ENCODE measurements around the gene DDX41.
"Not testable (repeated sequence)": the region's sequence is repeated elsewhere in the genome, so short reads cannot be mapped to it uniquely, and the experiment has no call there.

The DDX41 gene

DNA sequence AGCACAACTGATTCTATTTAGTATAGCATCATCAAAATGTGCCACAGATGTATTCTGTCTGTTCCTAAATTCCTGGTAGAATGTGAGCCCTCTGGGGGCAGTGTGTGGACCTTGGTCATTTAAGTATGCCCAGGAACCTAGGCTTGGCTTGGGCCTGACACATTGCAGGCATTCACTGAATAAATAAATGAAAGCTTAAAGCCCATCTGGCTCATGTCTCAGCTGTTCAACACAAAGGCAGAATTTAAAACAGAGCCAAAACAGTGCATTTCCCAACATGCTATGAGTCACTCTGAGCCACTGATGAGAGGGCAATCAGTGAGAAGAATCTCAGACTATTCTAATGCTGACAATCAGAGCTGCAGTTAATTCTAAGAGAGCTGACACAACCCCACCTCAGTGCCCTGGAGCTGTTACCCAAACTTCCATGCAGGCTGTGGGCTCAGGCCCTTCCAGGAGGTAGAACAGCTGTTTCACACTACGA lies 29.5 kb upstream of the DDX41 start:
- no peaks in the 10 kb centered on the region for H3K9me3 Mint-ChIP-seq
- no peaks in the 10 kb centered on the region for H3K27me3 Mint-ChIP-seq (ENCODE audit: low read depth)
- no peak overlapping the region for H3K27ac Mint-ChIP-seq
- peaks cover 4% of the 10 kb centered on the region for H3K4me1 Mint-ChIP-seq (ENCODE audit: low read depth)
- DNase-seq (ENCODE audit: low spot score), result no peak
- H3K36me3 Mint-ChIP-seq (ENCODE audit: low read depth), result peaks cover 10% of the 10 kb centered on the region
- no peak overlapping the region for H3K4me3 Mint-ChIP-seq

DNA sequence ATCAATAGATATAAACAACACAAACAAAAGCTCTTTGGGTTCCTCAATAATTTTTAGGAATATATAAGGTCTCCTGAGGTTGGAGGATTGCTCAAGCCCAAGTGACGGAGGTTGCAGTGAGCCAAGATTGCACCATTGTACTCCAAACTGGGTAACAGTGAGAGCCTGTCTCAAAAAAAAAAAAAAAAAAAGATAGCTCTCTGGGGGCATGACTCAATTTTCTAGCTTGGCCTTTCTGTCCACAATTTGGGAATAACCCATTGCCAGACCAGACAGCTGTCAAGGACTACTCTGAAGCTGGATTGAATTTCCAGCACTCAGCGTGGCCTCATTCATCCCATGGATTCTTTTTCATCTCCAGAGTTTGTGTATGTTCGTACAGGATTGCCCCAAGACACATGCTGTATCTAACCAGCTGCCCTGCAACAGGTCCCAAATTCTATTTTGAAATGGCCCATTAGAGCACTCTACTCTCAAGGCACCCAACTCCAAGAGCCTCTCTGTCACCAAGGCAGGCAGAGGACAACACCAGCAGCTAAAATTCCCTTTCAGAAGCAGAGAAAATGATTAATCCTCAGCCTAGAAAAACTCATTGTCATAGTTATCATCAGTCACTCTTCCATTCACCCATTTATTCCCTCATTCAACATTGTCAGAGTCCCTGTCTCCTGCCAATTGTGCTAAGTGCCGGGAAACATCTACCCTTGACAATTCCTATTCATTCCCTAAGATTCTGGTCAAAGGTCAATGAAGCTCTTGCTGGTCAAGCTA lies 28.9 kb upstream of the DDX41 start:
- H3K27ac Mint-ChIP-seq, result no peak overlapping the region
- no peak overlapping the region for H3K4me3 Mint-ChIP-seq
- H3K9me3 Mint-ChIP-seq, result no peaks in the 10 kb centered on the region
- no peaks in the 10 kb centered on the region for H3K27me3 Mint-ChIP-seq (ENCODE audit: low read depth)
- no peak for DNase-seq (ENCODE audit: low spot score)
- H3K4me1 Mint-ChIP-seq (ENCODE audit: low read depth), result peaks cover 4% of the 10 kb centered on the region
- H3K36me3 Mint-ChIP-seq (ENCODE audit: low read depth), result peaks cover 10% of the 10 kb centered on the region

DNA sequence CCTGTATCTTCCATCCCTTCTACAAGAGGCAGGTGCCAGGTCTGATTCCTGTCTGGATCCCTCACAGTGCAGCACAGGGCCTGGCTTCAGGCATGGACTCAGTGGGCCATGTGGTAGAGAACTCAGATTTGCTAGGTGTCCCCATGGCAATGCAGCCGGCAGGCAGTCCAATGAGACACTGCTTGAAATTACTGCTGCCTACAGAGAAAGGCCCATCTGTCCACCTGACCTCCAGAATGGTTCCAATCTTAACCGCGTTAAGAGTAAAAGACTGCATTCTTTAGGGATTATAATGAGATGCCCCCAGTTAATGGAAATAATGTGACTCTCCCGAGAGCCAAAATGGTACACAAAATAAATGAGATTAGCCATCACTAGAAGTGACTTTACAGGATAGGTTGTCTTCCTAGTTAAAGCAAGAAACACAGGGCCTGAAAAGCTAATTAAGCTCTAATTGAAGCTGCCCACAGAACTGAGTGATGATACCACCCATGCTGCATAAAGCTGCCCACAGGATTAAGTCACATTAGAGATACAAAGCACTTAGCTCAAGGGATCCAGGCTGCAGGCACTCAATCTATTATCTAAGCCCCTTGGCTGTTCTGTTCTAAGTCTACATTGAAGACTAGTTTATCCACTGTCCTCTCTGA lies 26.2 kb upstream of the DDX41 start:
- Mint-ChIP-seq H3K4me1 (ENCODE audit: low read depth) (peaks cover 2% of the 10 kb centered on the region), H3K4me3 (no peak overlapping the region), H3K9me3 (no peaks in the 10 kb centered on the region), H3K36me3 (ENCODE audit: low read depth) (peaks cover 13% of the 10 kb centered on the region), H3K27me3 (ENCODE audit: low read depth) (no peaks in the 10 kb centered on the region), H3K27ac (no peak overlapping the region)
- DNase-seq (ENCODE audit: low spot score), result no peak

DNA sequence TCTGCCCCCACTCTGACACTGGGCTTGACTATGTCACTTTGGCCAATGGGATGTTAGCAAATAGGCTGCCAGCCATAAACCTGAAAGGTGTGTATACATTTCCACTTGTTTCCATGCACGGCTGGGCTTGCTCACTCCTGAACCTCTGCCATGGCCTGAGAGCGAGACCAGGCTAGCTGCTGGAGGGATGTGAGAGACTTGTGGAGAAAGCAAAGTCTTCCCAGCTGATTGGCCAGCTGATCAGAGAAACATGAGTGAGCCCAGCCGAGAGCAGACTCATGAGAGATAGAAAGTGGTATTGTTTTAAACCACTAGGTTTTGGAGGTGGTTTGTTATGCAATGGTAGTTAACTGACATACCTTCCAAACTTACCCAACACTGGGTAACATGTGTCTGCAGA lies 23.7 kb upstream of the DDX41 start:
- no peak overlapping the region for H3K4me3 Mint-ChIP-seq
- H3K9me3 Mint-ChIP-seq, result no peaks in the 10 kb centered on the region
- no peaks in the 10 kb centered on the region for H3K4me1 Mint-ChIP-seq (ENCODE audit: low read depth)
- no peak overlapping the region for H3K27ac Mint-ChIP-seq
- no peaks in the 10 kb centered on the region for H3K27me3 Mint-ChIP-seq (ENCODE audit: low read depth)
- H3K36me3 Mint-ChIP-seq (ENCODE audit: low read depth), result peaks cover 21% of the 10 kb centered on the region
- DNase-seq (ENCODE audit: low spot score), result no peak

DNA sequence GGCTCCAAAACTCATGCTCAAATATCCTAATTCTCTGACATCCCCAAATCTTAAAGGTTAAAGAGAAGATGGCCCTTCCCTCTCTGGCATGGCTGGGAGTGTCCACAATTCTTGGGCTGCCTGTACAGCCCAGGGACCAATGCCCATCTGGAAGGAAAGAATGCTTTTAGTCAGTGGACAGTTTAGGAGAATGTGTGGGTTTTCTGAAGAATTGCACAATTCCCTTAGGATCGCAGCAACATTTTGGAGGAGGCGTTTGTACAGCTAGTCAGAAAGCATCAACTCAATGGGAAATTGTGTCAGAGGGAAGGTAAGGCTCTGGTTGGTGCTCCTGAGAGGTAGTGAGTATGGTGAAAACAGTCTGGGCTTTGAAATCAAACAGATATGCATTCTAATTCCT lies 22.6 kb upstream of the DDX41 start:
- Mint-ChIP-seq H3K4me3 (no peak overlapping the region), H3K9me3 (no peaks in the 10 kb centered on the region), H3K36me3 (ENCODE audit: low read depth) (peaks cover 22% of the 10 kb centered on the region), H3K27ac (no peak overlapping the region), H3K4me1 (ENCODE audit: low read depth) (no peaks in the 10 kb centered on the region), H3K27me3 (ENCODE audit: low read depth) (no peaks in the 10 kb centered on the region)
- DNase-seq (ENCODE audit: low spot score), result no peak

DNA sequence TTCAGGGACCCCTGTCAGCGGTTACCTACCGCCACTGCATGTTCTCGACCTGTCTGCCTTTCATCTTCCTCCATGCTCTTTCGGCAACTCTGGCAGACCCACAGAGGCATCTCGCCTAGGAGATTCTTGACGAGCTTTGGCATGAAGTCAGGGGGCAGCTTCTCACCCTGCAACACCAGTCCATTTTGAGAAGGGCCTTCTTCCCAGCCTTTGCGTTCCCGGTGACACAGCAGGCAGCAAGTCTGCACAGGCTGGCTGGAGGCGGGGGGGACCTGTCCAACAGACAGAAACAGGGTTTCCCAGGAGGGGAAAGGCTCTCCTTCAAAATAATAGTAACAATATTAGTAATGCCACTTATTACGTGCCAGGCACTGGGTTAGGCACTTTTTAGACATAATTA lies 22.1 kb upstream of the DDX41 start:
- no peak overlapping the region for H3K4me3 Mint-ChIP-seq
- H3K27ac Mint-ChIP-seq, result no peak overlapping the region
- H3K27me3 Mint-ChIP-seq (ENCODE audit: low read depth), result no peaks in the 10 kb centered on the region
- no peaks in the 10 kb centered on the region for H3K4me1 Mint-ChIP-seq (ENCODE audit: low read depth)
- peaks cover 22% of the 10 kb centered on the region for H3K36me3 Mint-ChIP-seq (ENCODE audit: low read depth)
- H3K9me3 Mint-ChIP-seq, result no peaks in the 10 kb centered on the region
- no peak for DNase-seq (ENCODE audit: low spot score)

- Mint-ChIP-seq H3K27me3 (ENCODE audit: low read depth) (no peaks in the 10 kb centered on the region), H3K9me3 (no peaks in the 10 kb centered on the region), H3K27ac (no peak overlapping the region), H3K36me3 (ENCODE audit: low read depth) (peaks cover 29% of the 10 kb centered on the region), H3K4me3 (no peak overlapping the region), H3K4me1 (ENCODE audit: low read depth) (no peaks in the 10 kb centered on the region)
- DNase-seq (ENCODE audit: low spot score), result no peak
Observed at GRCh38 chr5:177537389-177538361, 20.9 kb upstream of the DDX41 start.

GRCh38 chr5:177536386-177536785 lies 19.6 kb upstream of the DDX41 start:
- DNase-seq (ENCODE audit: low spot score), result no peak
- Mint-ChIP-seq H3K27me3 (ENCODE audit: low read depth) (no peaks in the 10 kb centered on the region), H3K4me1 (ENCODE audit: low read depth) (no peaks in the 10 kb centered on the region), H3K36me3 (ENCODE audit: low read depth) (peaks cover 28% of the 10 kb centered on the region), H3K27ac (no peak overlapping the region), H3K9me3 (no peaks in the 10 kb centered on the region), H3K4me3 (no peak overlapping the region)

DNA sequence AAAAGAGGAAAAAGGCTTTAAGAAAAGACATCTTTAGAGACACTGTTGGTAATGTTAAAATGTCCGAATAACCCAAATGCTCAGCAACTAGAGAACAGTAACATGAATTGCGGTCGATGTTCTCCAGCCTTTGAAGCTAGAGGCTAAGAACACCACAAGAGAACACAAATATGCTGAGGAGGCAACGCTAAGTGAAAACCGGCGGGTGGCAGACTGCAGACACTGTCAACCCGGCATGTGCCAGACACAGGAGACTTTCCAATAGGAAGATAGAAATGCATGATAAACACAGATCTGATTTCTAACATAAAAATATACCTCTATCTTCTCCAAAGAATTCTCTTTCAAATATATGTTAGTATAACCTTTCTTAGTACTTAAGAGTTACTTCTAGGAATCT lies 18.4 kb upstream of the DDX41 start:
- no peaks in the 10 kb centered on the region for H3K9me3 Mint-ChIP-seq

GRCh38 chr5:177534433-177534832 lies 17.7 kb upstream of the DDX41 start:
- H3K36me3 Mint-ChIP-seq (ENCODE audit: low read depth), result peaks cover 38% of the 10 kb centered on the region
- not testable (repeated sequence) for H3K9me3 Mint-ChIP-seq; H3K27me3 Mint-ChIP-seq (ENCODE audit: low read depth); H3K4me3 Mint-ChIP-seq; H3K27ac Mint-ChIP-seq; DNase-seq (ENCODE audit: low spot score); H3K4me1 Mint-ChIP-seq (ENCODE audit: low read depth)

More for the DNA sequence above, 18.4 kb upstream of the DDX41 start:
- no peaks in the 10 kb centered on the region for H3K27me3 Mint-ChIP-seq (ENCODE audit: low read depth)
- H3K27ac Mint-ChIP-seq, result no peak overlapping the region
- H3K4me1 Mint-ChIP-seq (ENCODE audit: low read depth), result no peaks in the 10 kb centered on the region
- no peak overlapping the region for H3K4me3 Mint-ChIP-seq
- DNase-seq (ENCODE audit: low spot score), result no peak
- peaks cover 35% of the 10 kb centered on the region for H3K36me3 Mint-ChIP-seq (ENCODE audit: low read depth)

- no peak for DNase-seq (ENCODE audit: low spot score)
- Mint-ChIP-seq H3K27me3 (ENCODE audit: low read depth) (no peaks in the 10 kb centered on the region), H3K27ac (no peak overlapping the region), H3K9me3 (no peaks in the 10 kb centered on the region), H3K36me3 (ENCODE audit: low read depth) (peaks cover 24% of the 10 kb centered on the region), H3K4me3 (no peak overlapping the region), H3K4me1 (ENCODE audit: low read depth) (no peaks in the 10 kb centered on the region)
Observed at GRCh38 chr5:177531209-177531940, 14.6 kb upstream of the DDX41 start.

GRCh38 chr5:177530638-177531037 lies 13.9 kb upstream of the DDX41 start:
- Mint-ChIP-seq H3K4me1 (ENCODE audit: low read depth) (no peaks in the 10 kb centered on the region), H3K4me3 (no peak overlapping the region), H3K9me3 (no peaks in the 10 kb centered on the region), H3K27me3 (ENCODE audit: low read depth) (no peaks in the 10 kb centered on the region), H3K27ac (no peak overlapping the region), H3K36me3 (ENCODE audit: low read depth) (peaks cover 24% of the 10 kb centered on the region)
- no peak for DNase-seq (ENCODE audit: low spot score)
